HepG2 (cell line): ENCODE data around the gene SLC9A8. TPM values are rescaled to one million over a fixed set of nuclear protein-coding genes. Genes with fewer than 3 reads are reported as not detected.

Source experiments
- CBX1 ChIP-seq: IDR thresholded peaks from one replicate; pipeline ENCODE4 v1.6.1; 2016; ENCODE audit warnings: antibody characterized with exemption, low read depth
- HNRNPK ChIP-seq: fragments of 200-400 bp; formaldehyde crosslinking; IDR thresholded peaks from 2 replicates; pipeline ENCODE4 v1.6.1; 2018; ENCODE audit warnings: low read length, low read depth, moderate library complexity, mild to moderate bottlenecking; ENCODE audit not compliant: poor library complexity, severe bottlenecking
- KDM5A ChIP-seq: fragments of 200-600 bp; sonication (generic); IDR thresholded peaks from 2 replicates; pipeline ENCODE4 v1.7.0; 2018; ENCODE audit warnings: antibody characterized with exemption, mild to moderate bottlenecking, low read length, borderline replicate concordance
- MBNL3 ChIP-seq: fragments of 250-450 bp; sonication (Bioruptor Pico); conservative IDR thresholded peaks from 2 replicates; pipeline ENCODE4 v1.8.0; 2022; ENCODE audit warnings: mild to moderate bottlenecking, inconsistent platforms
- NCOA1 ChIP-seq: sonication (generic); formaldehyde crosslinking; IDR thresholded peaks from 2 replicates; pipeline ENCODE4 v1.9.0; 2021; ENCODE audit warnings: missing genetic modification reagents
- NFYC ChIP-seq: IDR thresholded peaks from 2 replicates; pipeline ENCODE4 v1.6.1; 2016; ENCODE audit warnings: missing genetic modification reagents, missing compliant biosample characterization
- SAP130 ChIP-seq: IDR thresholded peaks from 2 replicates; pipeline ENCODE4 v1.6.1; 2016; ENCODE audit warnings: low read depth
- TRIM24 ChIP-seq: sonication (generic); formaldehyde crosslinking; IDR thresholded peaks from 2 replicates; pipeline ENCODE4 v1.8.0; 2022; ENCODE audit warnings: mild to moderate bottlenecking, missing genetic modification reagents
- USF2 ChIP-seq, 2 experiments: sonication (generic) in 1 of 2; formaldehyde crosslinking in 1 of 2; IDR thresholded peaks; 2 replicates each; pipeline versions ENCODE4 v1.5.1 to v1.6.1; 2011 to 2020; ENCODE audit warnings: borderline replicate concordance in 1 of 2, low read depth in 1 of 2, low read length in 1 of 2, mild to moderate bottlenecking in 1 of 2, missing genetic modification reagents in 1 of 2, moderate library complexity in 1 of 2
- ZNF317 ChIP-seq: sonication (generic); formaldehyde crosslinking; IDR thresholded peaks from 2 replicates; pipeline ENCODE4 v1.5.0; 2020; ENCODE audit warnings: mild to moderate bottlenecking, missing genetic modification reagents
- ZNF609 ChIP-seq: sonication (generic); formaldehyde crosslinking; IDR thresholded peaks from 2 replicates; pipeline ENCODE4 v1.4.0; 2020; ENCODE audit warnings: mild to moderate bottlenecking, missing genetic modification reagents, borderline replicate concordance
- ZNF746 ChIP-seq: sonication (generic); formaldehyde crosslinking; IDR thresholded peaks from 2 replicates; pipeline ENCODE4 v1.8.0; 2022; ENCODE audit warnings: mild to moderate bottlenecking, missing genetic modification reagents
- ZNF879 ChIP-seq: sonication (generic); formaldehyde crosslinking; IDR thresholded peaks from 2 replicates; pipeline ENCODE4 v1.8.1; 2023; ENCODE audit warnings: missing genetic modification reagents
- polyA plus RNA-seq, 8 experiments: library from polyadenylated mRNA; depleted of rRNA in 3 of 8; stranded (reverse) in 7 of 8; unstranded in 1 of 8; fragments of >200 nt; fragmentation: Illumina TruSeq in 4 of 8; extraction: Trizol in 4 of 8; gene quantifications; 2 replicates each; pipeline versions ENCODE4 v1.2.1 to v1.2.3, GENCODE V29; 2011 to 2016; ENCODE audit warnings: low read depth in 4 of 8, missing spikeins in 1 of 8, mixed read lengths in 1 of 8; ENCODE audit not compliant: insufficient read depth in 1 of 8
- total RNA-seq, 5 experiments: library from RNA; depleted of rRNA; stranded (reverse); fragments of >200 nt; fragmentation: Illumina TruSeq; extraction: Trizol; gene quantifications; 2 replicates each; pipeline ENCODE4 v1.2.3, GENCODE V29; 2016; ENCODE audit warnings: low read depth in 1 of 5
- TF ChIP-seq, protein P1 (sequence below): sonication (generic); formaldehyde crosslinking; IDR thresholded peaks from 2 replicates; pipeline ENCODE4 v1.4.0; 2020; ENCODE audit warnings: missing genetic modification reagents
- TF ChIP-seq, protein P2 (sequence below): sonication (generic); formaldehyde crosslinking; IDR thresholded peaks from 2 replicates; pipeline ENCODE4 v1.4.0; 2020; ENCODE audit warnings: missing genetic modification reagents, borderline replicate concordance

Gene SLC9A8
- total and polyA plus RNA-seq, 2 of the 13 experiments (the other 11 are each of a cell fraction or from before 2014, with no cell fraction given), result 4.1 to 7.4 TPM

DNA sequence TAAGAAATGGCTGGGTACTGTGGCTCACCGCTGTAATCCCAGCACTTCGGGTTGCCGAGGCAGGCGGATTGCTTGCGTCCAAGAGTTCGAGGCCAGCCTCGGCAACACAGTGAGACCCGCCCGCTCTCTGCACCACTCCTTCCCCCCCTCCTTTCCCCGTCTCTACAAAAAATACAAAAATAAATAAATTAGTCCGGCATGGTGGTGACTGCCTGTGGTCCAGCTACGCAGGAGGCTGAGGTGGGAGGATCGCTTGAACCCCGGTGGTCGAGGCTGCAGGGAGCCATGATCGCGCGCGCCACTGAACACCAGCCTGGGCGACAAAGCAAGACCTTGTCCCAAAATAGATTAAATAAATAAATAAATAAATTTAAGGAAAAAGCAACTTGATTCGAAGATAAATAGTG is 123.1 kb downstream of the SLC9A8 start (continued):
- TF ChIP-seq KDM5A (no peak), ZNF879 (no peak), NFYC (CRISPR knock-in tag) (no peak), TRIM24 (CRISPR knock-in tag) (no peak), HNRNPK (no peak), CBX1 (no peak), ZNF609 (CRISPR knock-in tag) (0 out of 2 replicates have a peak, but pooled peaks have one; percentile 7), SAP130 (CRISPR knock-in tag) (no peak), NCOA1 (CRISPR knock-in tag) (0 out of 2 replicates have a peak, but pooled peaks have one; percentile 6), USF2 (IDR thresholded peaks at IDR 0.05; ENCODE audit: low read depth, low read length) (no peak), USF2 (CRISPR knock-in tag; IDR thresholded peaks at IDR 0.05; ENCODE audit: borderline replicate concordance) (no peak), ZNF317 (CRISPR knock-in tag) (peak; percentile 5; the same call in 1 of the 2 replicates), ZNF746 (CRISPR knock-in tag) (no peak), MBNL3 (CRISPR knock-in tag) (no peak)
- TF ChIP-seq, protein P1, sequence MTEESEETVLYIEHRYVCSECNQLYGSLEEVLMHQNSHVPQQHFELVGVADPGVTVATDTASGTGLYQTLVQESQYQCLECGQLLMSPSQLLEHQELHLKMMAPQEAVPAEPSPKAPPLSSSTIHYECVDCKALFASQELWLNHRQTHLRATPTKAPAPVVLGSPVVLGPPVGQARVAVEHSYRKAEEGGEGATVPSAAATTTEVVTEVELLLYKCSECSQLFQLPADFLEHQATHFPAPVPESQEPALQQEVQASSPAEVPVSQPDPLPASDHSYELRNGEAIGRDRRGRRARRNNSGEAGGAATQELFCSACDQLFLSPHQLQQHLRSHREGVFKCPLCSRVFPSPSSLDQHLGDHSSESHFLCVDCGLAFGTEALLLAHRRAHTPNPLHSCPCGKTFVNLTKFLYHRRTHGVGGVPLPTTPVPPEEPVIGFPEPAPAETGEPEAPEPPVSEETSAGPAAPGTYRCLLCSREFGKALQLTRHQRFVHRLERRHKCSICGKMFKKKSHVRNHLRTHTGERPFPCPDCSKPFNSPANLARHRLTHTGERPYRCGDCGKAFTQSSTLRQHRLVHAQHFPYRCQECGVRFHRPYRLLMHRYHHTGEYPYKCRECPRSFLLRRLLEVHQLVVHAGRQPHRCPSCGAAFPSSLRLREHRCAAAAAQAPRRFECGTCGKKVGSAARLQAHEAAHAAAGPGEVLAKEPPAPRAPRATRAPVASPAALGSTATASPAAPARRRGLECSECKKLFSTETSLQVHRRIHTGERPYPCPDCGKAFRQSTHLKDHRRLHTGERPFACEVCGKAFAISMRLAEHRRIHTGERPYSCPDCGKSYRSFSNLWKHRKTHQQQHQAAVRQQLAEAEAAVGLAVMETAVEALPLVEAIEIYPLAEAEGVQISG (CRISPR knock-in tag), result no peak
- TF ChIP-seq, protein P2, sequence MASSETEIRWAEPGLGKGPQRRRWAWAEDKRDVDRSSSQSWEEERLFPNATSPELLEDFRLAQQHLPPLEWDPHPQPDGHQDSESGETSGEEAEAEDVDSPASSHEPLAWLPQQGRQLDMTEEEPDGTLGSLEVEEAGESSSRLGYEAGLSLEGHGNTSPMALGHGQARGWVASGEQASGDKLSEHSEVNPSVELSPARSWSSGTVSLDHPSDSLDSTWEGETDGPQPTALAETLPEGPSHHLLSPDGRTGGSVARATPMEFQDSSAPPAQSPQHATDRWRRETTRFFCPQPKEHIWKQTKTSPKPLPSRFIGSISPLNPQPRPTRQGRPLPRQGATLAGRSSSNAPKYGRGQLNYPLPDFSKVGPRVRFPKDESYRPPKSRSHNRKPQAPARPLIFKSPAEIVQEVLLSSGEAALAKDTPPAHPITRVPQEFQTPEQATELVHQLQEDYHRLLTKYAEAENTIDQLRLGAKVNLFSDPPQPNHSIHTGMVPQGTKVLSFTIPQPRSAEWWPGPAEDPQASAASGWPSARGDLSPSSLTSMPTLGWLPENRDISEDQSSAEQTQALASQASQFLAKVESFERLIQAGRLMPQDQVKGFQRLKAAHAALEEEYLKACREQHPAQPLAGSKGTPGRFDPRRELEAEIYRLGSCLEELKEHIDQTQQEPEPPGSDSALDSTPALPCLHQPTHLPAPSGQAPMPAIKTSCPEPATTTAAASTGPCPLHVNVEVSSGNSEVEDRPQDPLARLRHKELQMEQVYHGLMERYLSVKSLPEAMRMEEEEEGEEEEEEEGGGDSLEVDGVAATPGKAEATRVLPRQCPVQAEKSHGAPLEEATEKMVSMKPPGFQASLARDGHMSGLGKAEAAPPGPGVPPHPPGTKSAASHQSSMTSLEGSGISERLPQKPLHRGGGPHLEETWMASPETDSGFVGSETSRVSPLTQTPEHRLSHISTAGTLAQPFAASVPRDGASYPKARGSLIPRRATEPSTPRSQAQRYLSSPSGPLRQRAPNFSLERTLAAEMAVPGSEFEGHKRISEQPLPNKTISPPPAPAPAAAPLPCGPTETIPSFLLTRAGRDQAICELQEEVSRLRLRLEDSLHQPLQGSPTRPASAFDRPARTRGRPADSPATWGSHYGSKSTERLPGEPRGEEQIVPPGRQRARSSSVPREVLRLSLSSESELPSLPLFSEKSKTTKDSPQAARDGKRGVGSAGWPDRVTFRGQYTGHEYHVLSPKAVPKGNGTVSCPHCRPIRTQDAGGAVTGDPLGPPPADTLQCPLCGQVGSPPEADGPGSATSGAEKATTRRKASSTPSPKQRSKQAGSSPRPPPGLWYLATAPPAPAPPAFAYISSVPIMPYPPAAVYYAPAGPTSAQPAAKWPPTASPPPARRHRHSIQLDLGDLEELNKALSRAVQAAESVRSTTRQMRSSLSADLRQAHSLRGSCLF (CRISPR knock-in tag), result 0 out of 2 replicates have a peak, but pooled peaks have one; percentile 14
